NB4 (cell line): ENCODE measurements around the gene RIPOR3.

Experiments
- CTCF ChIP-seq: IDR thresholded peaks from one replicate; pipeline ENCODE4 v1.5.1; 2012; ENCODE audit warnings: low read depth, low read length
- POLR2A ChIP-seq: IDR thresholded peaks from 2 replicates; pipeline ENCODE4 v1.6.1; 2011; ENCODE audit warnings: mild to moderate bottlenecking; ENCODE audit not compliant: insufficient read length; ENCODE audit errors: extremely low read depth

- TF ChIP-seq POLR2A (no peak), CTCF (no peak)
These were observed 58.6 kb downstream of the RIPOR3 start for GRCh38 chr20:50632701-50633100.
